ENCODE measurements around the gene HADHB.
A peak's percentile ranks its signal among the peaks of the same experiment; 100 is the strongest.

Gene HADHB

GRCh38 chr2:26244309-26245230 is at the start of gene HADHB, which contains the start of gene HADHA:
Gene HADHB (plus strand): TSS chr2:26244939. CDS start chr2:26254255, 9,316 bp downstream.
Gene HADHA (minus strand): TSS chr2:26244632. CDS start chr2:26244596, 36 bp downstream.
- peak; percentile 84 for DNase-seq (ENCODE audit: low read depth, low spot score)

DNA sequence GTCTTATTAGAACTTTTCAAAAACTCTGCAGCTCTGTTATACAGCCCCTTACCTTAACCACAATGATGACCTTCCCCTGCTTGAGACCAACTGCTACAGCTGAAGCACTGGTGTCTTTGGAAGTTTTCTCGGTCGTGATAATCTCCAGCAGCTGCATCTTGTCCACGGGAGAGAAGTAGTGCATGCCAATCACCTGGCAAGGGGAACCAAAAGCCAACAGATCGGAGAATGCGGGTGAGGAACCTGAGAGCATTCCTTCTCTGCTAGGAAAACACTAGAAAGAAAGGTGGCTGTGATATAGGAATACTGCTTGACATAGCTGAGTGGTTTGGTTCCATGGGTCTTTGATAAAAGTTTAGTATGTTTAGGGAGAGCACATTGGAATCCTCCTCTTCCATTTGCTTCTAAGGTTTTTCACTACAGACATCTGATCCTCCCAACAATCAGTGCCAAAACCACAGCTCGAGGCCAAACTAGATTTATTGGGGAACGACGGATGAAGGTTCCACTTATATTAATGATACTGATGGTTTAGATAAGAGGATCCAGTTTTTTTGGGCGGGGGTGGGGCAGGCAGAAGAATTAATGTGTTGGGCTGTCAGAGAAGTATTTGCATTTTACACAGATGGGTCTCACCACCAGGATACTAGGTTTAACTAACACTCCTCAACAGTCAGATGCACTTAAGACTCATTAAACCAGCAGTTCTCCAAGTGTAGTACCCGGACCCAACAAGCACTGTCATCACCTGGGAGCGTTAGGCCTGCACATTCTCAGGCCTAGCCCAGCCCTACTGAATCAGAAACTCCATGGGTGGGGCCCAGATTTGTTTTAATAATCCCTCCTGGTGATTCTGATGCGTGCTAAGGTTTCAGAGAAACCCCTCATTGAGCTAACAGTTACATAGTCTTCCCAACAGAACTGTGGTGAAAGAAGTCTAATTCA is 49.4 kb upstream of the HADHB start:
- DNase-seq (ENCODE audit: low read depth, low spot score), result no peak

- DNase-seq (ENCODE audit: low read depth, low spot score), result no peak
Observed at GRCh38 chr2:26196683-26197418, 47.9 kb upstream of the HADHB start.

GRCh38 chr2:26197516-26197915 is 47.2 kb upstream of the HADHB start:
- DNase-seq (ENCODE audit: low read depth, low spot score), result no peak

- DNase-seq (ENCODE audit: low read depth, low spot score), result no peak
Observed at GRCh38 chr2:26202981-26203490, 41.7 kb upstream of the HADHB start.

DNA sequence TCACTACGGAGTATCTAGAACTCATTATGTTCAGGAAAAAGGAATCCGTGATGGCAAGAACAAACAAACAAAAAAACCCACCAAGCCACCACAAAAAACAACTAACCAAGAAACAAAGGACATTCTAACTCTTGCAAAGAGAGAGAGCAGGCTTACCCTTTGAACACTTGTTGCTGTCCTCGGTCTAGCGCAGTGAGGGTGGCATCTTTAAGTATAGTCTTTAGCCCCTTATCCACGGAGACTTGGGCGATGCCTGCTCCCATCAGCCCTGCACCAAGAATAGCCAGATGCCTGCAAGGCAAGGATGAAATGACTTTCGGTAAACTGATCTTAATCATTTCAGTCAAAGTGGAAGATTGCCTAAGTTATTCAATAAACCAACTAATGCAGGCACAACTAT is 40.8 kb upstream of the HADHB start:
- DNase-seq (ENCODE audit: low read depth, low spot score), result no peak

DNA sequence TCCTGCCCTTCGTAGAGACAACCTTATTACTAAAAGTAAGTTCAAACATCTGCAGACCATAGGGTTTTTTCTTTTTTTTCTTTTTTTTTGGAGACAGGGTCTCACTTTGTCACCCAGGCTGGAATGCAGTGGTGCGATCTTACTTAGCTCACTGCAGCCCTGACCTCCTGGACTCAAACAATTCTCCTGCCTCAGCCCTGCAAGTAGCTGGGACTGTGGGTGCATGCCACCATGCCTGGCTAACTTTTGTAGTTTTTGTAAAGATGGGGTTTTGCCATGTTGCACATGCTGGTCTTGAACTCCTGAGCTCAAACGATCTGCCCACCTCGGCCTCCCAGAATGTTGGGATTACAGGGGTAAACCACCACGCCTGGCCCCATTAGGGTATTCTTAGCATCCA is 32.7 kb upstream of the HADHB start:
- DNase-seq (ENCODE audit: low read depth, low spot score), result no peak

DNA sequence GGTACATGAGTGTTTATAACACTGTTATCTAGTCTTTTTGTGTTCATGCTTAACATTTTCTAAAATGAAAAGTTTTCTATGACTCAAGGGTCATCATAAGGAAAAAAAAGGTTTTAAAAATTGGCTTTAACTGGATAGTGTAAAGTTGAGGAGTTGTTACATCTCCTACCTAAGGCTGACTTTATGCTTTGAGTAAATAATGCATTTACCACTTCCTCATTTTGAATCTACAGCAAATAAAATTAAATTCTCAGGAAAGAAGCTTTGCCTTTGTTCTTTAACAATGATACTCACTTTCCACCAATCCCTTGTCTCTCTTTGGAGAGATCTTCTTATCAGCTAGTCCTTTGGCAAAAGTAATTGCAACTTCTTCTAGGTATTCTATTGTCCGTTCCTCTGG is 30.0 kb upstream of the HADHB start:
- DNase-seq (ENCODE audit: low read depth, low spot score), result no peak

DNA sequence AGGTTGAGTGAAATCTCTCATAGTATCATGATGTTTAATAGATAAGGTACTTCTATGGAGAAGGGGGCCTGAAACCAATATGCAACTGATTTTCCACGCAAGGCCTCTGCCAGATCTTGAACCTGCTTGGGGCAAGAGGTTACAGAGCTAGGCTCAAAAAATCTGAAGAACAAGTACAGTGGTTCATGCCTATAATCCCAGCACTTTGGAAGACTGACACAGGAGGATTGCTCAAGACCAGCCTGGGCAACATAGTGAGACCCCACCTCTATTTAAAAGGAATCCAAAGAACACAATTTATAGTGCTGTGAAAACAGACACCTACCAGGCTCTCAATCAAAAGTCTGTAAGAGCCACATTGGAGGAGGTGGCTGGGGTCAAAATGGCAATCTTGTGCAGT is 28.9 kb upstream of the HADHB start:
- DNase-seq (ENCODE audit: low read depth, low spot score), result no peak

GRCh38 chr2:26216587-26216986 is 28.2 kb upstream of the HADHB start:
- no peak for DNase-seq (ENCODE audit: low read depth, low spot score)

DNA sequence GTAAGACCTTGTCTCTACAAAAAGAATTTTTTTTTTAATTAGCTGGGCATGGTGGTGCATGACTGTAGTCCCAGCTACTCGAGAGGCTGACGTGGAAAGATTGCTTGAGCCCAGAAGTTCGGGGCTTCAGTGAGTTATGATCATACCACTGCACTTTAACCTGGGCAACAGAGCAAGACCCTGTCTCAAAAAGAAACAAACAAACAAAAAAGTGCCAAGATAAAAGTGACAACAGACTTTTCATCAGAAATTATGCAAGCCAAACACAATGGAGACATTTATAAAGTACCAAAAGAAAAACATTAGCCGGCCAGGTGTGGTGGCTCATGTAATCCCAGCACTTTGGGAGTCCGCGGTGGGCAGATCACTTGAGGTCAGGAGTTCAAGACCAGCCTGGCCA is 27.0 kb upstream of the HADHB start:
- DNase-seq (ENCODE audit: low read depth, low spot score), result no peak

GRCh38 chr2:26223018-26223417 is 21.7 kb upstream of the HADHB start:
- no peak for DNase-seq (ENCODE audit: low read depth, low spot score)

DNA sequence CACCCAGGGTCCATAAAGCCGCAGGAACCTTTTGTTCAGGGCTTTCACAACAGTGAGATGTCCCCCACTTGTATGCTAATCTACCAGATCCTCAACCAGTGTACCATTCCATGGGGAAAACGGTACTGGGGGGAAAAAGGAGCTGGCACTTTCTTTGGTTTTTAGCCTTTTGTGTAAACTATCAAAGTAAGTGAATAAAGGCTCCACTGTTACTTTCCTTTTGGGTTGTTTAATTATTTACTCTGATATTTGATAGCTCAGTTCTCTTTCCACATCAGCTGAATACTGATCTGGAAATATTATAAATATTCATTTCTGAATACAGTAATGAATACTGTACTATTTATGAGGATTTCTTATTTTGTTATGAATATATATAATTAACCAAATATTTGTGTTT is 20.6 kb upstream of the HADHB start:
- DNase-seq (ENCODE audit: low read depth, low spot score), result no peak

DNA sequence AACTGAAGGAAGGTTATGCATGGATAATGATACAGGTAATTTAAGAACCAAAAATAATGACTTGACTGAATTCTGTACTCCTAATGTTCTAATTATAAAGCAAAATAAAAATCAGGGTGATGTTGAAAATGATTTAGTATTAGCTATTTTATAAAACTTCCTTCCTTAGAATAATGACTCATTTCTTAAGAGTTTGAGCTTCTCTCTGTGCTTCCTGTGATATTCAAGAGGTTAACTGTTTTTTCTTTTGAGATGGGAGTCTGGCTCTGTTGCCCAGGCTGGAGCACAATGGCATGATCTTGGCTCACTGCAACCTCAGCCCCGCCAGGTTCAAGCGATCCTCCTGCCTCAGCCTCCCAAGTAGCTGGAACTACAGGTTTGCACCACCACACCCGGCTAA is 15.1 kb upstream of the HADHB start:
- DNase-seq (ENCODE audit: low read depth, low spot score), result no peak

GRCh38 chr2:26230806-26231205 is 13.9 kb upstream of the HADHB start:
- no peak for DNase-seq (ENCODE audit: low read depth, low spot score)

DNA sequence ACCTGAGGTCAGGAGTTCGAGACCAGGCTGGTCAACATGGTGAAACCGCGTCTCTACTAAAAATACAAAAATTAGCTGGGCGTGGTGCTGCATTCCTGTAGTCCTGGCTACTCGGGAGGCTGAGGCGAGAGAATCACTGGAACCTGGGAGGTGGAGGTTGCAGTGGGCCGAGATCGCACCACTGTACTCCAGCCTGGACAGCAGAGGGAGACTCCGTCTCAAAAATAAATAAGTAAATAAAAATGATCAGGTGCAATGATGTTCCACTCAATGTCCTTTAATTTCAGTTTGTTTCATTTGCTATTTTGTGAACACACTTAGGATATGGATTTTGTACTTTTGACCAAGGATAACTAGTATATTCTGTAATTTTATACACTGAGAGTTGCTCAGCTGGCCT is 9.7 kb upstream of the HADHB start:
- no peak for DNase-seq (ENCODE audit: low read depth, low spot score)

- DNase-seq (ENCODE audit: low read depth, low spot score), result no peak
Observed at GRCh38 chr2:26237868-26238267, 6.9 kb upstream of the HADHB start.

DNA sequence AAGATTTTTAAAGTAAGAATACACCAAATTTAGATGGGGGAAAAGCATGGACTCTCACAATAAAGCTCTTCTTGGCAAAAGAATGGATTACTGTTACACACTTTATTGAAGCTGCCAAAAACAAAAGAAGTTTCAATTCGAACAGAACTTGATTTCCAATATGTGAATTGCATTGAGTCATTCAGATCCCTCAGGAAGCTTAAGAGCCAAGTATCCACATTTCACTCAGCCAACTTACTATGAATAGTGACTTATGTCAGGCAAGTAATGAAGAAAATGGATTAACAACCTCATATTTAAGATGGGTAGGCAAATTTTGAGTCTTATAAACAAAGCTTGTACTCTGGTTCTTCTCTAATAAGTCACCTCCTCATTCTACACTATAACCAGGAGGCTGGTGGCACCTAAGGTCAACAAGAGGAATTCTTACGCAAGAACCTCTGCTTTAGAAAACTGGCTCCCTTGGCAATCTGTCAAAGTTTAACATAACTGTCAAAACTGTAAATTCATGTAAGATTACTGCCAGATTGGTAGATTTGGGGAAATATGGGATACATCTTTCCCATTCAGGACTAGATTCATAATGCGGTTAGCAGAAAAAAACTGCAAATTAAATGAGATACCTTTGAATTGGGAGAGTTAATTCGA is 6.3 kb upstream of the HADHB start:
- no peak for DNase-seq (ENCODE audit: low read depth, low spot score)

GRCh38 chr2:26241928-26242436 is 2.8 kb upstream of the HADHB start:
- no peak for DNase-seq (ENCODE audit: low read depth, low spot score)

DNA sequence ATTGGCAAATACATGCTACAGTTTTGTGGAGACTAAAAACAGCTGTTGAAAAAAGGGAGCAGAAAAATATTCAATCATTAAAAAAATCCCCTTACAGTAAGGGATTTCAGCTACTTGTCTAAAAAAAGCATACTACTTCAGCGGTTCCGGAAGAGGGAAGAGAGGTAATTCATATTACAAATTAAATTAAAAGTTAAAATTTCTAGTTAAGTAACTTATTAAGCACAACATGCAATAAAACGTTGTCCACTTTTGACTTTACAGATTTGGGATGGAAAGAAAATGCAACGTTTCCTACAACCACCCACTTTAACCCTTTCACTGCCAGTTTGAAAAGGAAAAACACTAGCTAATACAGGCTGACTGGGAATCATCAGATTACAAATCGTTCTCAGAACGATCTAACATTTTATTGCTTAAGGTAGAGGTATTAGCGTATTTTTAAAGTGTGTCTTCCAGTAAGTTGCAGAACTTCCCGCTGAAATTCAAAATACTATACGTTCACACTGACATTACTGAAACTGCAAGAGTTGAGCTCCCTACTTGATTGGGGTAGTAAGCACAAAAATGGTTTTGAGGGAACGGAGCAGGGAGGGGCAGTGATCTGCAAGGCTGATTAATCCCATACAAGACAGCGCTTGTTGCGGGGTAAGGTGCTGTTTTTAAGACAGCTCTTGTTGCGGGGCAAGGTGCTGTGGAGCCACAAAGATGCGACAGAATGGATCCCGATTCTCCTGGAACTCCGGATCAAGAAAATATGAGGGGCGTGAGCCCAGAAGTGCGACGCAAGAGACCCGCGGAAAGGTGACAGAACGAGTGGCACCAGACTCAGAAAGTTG is 1.1 kb upstream of the HADHB start:
- DNase-seq (ENCODE audit: low read depth, low spot score), result no peak

All from smooth muscle cell of the brain vasculature (primary cell).